Stimulated activated CD4-positive, alpha-beta T cell treated with anti-CD3 and anti-CD28 coated beads, Interleukin-1b, Interleukin-23, amount 100 ng/mL, for 24 hours (primary cell): ENCODE measurements around the gene STYXL1.

Experiments
- DNase-seq, 4 experiments: peaks; one replicate each; pipeline ENCODE4 v3.0.0-alpha.2; 2020; ENCODE audit warnings: low read depth in 4 of 4, low spot score in 1 of 4

Gene STYXL1

GRCh38 chr7:75994388-75995051 is 53.3 kb downstream of the STYXL1 start, which contains the start of gene TMEM120A:
TSS of gene TMEM120A (minus strand) at chr7:75994595. CDS start at chr7:75994570, 25 bp downstream.
- DNase-seq = peak; percentile 88 to 96 (median 92)

GRCh38 chr7:75993689-75994387 is 54.0 kb downstream of the STYXL1 start:
- DNase-seq = no peak

GRCh38 chr7:75992083-75992755 is 55.6 kb downstream of the STYXL1 start:
- no peak for DNase-seq

GRCh38 chr7:75991531-75992082 is 56.2 kb downstream of the STYXL1 start:
- no peak for DNase-seq

GRCh38 chr7:75989500-75990388 is 58.1 kb downstream of the STYXL1 start:
- DNase-seq = no peak

GRCh38 chr7:75988568-75989499 is 59.0 kb downstream of the STYXL1 start:
- no peak for DNase-seq

GRCh38 chr7:75987805-75988567 is 59.8 kb downstream of the STYXL1 start:
- no peak for DNase-seq

- DNase-seq = no peak
Measured at GRCh38 chr7:75987026-75987804, 60.6 kb downstream of the STYXL1 start.

GRCh38 chr7:75986147-75986781 is 61.5 kb downstream of the STYXL1 start:
- no peak for DNase-seq

- DNase-seq = no peak
Measured at GRCh38 chr7:75985518-75986146, 62.2 kb downstream of the STYXL1 start.

GRCh38 chr7:75985009-75985517 is 62.7 kb downstream of the STYXL1 start:
- DNase-seq = no peak

- DNase-seq = no peak
Measured at GRCh38 chr7:75984130-75985008, 63.4 kb downstream of the STYXL1 start.

GRCh38 chr7:75983471-75984129 is 64.2 kb downstream of the STYXL1 start:
- no peak for DNase-seq

- no peak for DNase-seq
Measured at GRCh38 chr7:75982306-75983064, 65.3 kb downstream of the STYXL1 start.
